ENCODE data around the gene TBX18.

The TBX18 gene

DNA sequence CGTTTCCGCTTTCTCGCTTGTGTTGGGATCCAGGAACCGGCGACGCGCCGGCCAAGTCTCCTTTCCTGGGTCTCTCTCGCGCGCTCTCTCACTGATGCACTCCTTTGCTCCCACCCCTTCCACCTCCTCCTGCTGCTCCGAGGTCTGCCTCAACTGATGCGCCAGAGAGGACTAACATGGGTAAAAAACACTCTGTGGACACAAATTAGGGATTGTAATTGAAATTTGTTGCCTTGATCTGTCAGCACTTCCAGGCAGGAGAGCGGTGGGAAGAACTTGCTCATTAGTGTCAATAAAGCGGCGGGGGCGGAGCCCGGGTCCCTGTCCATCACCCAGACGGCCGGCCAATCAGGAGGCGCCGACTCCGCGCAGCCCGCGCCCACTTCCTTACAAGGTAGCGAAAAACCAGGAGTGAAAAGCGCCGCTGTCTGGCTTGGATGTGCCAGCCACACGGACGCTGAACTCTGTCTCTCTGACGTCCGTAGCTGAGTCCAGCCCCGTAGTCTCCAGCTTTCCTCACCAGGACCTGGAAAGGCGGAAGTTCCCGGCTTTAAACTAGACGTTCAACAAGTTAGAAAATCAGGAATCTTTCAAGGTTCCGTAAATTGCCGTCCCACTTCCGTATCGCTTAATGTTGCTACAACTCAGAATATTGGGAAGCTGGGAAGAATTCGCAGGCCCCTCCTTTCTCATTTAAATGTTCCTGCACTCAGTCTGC, at the start of gene TBX18:
TBX18 (minus strand) TSS at position 267 of the 718 bp plus-strand sequence. CDS start 417 bp downstream, outside the sequence.
- DNase-seq (ENCODE audit: low read depth) = no peak

DNA sequence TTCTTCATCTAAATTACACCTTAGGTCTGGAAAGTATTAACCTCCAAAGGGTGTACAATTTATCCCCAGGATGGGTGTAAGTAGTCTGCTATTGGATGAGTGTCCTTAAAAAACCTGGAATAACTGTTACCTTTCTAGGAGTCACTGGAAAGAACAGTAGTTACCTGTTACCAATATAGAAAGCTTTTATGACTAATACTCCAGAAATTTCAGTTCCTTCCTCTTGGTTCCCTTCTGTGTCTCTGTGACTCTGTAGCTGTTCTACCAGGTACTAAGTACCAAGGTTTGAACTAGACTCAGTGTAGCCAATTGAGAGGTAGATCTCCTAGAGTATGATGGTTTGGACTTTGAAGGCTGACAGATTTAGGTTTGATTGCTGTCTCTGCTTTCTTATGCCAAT, 47.0 kb upstream of the TBX18 start:
- no peak for DNase-seq (ENCODE audit: low read depth)

DNA sequence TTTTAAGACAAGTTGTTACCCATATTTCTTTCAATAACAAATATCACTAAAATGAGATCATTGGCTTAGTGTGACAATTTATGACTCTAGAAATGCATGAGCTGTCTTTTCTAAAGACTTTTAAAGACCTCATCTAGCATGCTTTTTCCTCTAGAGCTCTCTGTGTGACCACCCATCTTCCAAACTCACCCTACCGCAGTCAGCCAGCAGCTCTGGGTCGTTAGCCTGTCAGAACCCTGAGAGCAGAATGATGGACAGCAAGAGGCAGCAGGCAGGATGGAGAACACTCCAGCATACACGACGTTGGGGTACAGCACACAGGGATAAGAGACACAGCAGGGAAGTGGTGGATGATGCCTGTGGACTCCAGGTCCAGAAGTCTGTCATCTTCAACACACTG, 45.1 kb upstream of the TBX18 start:
- no peak for DNase-seq (ENCODE audit: low read depth)

DNA sequence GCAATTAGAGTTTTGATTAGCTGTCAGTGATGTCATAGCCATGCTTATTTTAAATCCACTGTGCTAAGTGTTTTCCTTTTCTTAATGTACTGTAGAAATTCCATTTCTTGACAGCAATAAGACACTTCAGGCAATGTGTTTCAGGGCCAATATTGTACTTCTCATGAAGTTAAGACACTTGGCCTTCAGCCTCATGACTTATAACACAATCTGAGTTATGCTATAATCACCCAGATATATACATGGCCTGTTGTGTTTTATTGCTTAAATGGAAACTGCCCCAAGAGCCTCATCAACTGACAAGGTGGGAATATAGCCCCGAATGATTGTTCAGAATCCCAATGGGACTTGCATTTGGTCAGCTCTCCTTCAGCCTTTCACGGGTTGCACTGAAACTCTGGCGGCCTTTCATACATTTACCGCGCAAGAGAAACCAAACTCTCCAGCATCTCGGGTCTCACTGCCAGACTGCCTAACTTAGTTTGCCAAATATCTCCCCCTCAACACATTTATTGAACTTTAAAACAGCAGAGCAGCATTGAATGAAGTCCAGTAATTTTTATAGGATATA, 44.2 kb upstream of the TBX18 start:
- DNase-seq (ENCODE audit: low read depth) = no peak

DNA sequence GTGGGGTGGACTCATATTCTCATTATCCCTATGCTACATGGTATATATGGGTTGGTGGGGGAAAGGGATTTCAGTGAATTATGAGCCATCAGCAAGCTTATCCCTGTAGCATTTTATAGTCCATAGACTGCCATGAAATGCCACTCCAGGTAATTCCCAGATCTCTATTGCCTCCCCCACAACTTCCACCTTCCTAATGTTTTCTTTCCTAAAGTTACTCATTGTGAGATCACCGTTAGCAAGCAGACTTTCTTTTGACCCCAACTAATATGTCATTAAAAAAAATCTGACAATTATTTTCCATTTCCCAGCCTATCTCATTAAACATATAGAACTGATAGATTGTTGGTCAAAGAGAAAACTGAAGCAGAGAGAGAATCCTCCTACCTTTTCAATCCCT, 40.7 kb upstream of the TBX18 start:
- no peak for DNase-seq (ENCODE audit: low read depth)

DNA sequence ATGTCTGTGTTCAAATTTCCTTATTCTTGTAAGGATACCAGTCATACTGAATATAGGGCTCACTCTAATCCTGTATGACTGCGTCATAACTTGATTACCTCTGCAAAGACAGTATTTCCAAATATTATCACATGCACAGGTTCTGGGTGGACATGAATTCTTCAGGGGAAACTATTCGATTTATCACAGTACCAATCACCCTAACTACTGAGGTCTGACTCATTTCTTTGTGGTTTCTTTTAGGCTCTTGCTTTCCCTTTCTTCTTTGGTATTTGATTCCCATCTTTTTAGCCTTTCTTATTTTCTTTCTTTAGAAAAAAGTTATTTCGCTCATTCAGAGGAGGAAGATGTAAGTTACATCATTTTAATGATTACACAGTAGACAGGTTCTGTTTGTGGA, 40.3 kb upstream of the TBX18 start:
- DNase-seq (ENCODE audit: low read depth) = no peak

DNA sequence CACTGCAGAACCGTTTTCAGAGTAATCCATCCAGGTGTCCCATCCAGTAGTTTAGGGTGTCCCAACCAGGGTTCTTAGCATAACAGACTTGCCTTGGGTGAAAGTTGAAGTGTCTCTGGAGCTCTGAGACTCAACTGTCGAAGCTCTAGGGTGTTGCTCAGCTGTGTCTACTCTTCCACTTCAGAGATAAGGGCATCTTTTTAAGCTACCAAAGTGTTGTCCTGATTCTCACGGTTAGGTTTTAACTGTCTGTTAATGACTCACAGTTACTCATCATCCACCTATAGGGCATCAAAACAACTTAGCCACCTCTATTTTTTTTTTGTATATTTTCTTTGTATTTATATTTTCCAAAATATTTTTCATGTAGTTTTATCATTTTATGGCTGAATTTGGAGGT, 36.9 kb upstream of the TBX18 start:
- DNase-seq (ENCODE audit: low read depth) = no peak

DNA sequence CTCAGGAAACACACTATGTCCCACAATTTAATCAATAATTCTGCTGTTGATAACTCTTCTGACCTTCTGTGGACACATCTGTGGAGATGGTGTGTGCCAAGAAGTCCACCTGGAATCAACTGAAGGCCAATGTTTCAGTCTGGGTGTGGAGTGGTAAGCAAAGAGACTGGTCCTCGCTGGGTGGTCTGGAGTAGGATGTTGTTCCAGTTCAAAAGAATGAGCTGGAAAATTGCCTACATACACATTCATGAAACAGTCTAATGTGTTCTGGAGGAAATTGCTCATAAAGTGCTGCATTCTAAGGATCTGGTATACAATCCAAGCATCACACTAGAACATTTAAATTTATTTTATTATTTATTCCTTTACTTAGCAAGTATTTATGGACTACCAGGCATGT, 33.9 kb upstream of the TBX18 start:
- DNase-seq (ENCODE audit: low read depth) = no peak

DNA sequence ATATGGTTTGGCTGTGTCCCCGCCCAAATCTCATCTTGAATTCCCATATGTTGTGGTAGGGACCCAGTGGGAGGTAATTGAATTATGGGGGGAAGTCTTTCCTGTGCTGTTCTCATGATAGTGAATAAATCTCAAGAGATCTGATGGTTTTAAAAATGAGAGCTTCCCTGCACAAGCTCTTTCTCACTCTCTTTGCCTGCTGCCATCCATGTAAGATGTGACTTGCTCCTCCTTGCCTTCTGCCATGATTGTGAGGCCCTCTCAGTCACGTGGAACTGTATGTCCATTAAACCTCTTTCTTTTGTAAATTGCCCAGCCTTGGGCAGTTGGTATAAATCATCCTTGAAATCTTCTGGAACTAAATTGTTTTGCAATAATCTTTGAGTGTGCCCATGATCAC, 31.9 kb upstream of the TBX18 start:
- no peak for DNase-seq (ENCODE audit: low read depth)

DNA sequence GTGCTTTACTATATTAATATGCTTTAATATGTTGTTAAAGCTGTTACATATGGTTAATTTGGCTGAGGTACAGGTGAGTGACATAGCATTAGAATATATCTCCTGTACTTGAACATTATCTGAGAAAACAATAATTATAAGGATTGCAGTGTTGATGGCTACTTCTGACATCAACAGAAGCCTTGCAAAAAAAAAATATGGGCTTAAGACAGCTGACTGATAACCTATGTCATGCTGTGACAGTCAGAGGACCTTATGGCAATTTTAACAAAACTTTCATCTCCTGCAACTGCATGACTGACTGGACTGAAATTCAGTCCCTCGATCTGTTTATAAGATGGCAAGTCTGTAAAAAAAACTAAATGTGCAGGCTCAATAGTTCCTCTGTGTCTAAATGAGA, 27.5 kb upstream of the TBX18 start:
- DNase-seq (ENCODE audit: low read depth) = no peak

DNA sequence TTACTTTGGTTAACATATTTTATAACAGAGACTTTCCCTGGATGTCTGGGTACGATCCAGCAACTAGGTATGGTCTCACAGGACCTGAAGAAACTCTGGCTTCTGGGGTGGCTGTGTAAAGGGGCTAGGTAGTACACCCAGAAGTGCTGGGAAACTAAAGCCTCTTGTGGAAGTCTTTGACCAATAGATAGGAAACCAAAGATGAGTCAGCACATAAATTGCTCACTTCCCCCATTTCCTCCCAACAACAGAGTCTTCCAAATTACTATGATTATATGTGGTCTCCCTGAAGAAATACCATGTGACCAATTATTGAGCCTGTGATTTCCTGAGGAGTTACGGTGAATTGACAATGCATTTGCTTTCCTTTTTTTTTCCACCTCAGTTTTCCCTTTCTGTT, 26.8 kb upstream of the TBX18 start:
- no peak for DNase-seq (ENCODE audit: low read depth)

DNA sequence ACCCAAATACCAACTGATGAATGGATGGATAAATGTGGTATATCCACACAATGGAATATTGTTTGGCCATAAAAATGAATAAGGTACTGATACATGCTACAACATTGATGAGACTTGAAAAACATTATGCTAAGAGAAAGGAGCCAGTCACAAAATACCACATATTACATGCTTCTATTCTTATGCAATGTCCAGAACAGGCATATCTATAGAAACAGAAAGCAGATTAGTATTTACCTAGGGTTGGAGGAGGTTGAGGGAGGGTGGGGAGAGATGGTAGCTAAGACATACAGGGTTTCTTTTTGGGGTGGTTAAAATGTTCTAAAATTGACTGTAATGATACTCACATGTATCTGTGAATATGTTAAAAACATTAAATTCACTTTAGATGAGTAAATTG, 24.8 kb upstream of the TBX18 start:
- no peak for DNase-seq (ENCODE audit: low read depth)

DNA sequence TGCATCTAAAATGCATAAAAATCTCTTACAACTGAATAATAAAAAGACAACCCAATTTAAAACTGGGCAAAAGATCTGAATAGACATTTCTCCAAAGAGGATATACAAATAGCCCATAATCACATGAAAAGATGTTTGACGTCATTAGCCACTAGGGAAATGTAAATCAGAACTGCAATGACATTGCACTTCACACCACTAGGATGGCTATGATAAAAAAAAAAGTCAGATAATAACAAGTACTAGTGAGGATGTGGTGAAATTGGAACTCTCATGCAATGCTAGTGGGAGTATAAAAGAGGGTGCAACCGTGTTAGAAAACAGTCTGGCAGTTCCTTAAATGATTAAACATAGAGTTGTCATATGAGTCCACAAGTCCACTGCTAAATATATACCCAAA, 24.3 kb upstream of the TBX18 start:
- DNase-seq (ENCODE audit: low read depth) = no peak

DNA sequence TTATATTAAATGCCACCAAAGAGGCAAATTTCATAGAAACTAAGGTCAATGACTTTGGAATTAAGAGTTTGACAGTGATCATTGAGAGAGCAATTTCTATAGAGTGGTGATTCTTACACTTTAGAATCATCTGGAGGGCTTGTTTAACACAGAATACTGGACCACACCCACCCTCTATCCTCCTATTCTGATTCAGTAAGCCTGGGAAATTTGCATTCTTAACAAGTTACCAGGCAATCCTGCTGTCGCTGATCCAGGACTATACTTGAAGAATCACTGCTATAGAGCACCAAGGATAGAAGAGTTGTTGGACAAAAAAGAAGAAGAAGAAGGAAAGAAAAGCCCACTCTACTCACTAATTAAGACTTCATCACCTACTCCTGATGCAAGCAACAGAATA, 21.3 kb upstream of the TBX18 start:
- DNase-seq (ENCODE audit: low read depth) = no peak

DNA sequence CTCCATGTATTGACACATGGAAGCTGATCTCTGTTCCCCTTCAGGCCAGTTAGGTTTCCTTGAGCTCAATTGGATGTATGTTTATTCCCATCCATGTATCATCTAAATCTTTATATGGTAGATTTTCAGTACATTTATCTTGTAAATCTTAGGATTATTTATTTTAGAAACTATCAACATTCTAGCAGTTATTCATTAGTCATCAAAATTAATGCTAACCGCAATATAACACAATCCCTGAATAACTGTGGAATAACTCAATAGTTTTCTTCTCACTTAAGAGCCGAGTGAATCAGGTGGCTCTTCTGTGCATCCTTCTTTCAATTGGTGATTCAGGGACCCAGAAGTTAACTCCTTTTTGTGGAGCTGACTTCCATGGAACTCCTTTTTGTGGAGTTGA, 15.5 kb upstream of the TBX18 start:
- DNase-seq (ENCODE audit: low read depth) = no peak

DNA sequence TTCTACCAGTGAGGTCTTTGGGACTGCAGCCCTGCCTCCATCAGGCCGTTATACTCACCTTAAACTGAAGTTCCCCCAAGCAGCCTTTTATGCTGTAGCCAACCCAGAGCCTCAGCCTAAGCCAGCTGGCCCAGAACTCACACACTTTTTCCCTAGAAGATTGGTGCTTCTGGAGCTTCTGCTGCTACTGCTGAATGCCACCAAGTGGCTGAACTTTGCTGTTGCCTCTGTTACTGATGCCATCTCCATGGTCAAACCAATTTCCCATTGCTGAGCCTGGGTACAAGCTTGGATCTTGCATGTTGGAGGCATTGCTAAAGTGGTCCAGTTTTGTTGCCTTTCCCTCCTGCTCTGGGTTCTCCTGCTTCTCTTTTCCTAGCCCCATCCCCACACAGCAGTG, 15.0 kb upstream of the TBX18 start:
- no peak for DNase-seq (ENCODE audit: low read depth)

DNA sequence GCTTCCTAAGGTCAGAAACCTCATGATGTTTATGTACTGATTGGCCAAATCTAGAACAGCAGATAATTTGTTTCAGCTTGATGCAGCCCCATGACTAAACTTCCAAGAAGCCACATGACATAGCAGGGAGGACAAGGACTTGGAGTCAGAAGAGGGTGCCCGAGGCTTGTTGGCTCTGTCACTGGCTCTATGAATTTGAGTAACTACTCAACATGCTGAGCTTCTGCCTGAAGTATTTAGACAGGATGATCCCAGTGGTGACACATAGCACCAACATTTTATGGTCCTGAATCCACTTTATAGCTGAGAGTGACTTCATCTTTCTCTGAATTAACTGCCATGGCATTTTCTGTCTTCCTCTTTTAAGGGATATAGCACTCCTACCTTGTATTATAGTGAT, 13.5 kb upstream of the TBX18 start:
- no peak for DNase-seq (ENCODE audit: low read depth)

DNA sequence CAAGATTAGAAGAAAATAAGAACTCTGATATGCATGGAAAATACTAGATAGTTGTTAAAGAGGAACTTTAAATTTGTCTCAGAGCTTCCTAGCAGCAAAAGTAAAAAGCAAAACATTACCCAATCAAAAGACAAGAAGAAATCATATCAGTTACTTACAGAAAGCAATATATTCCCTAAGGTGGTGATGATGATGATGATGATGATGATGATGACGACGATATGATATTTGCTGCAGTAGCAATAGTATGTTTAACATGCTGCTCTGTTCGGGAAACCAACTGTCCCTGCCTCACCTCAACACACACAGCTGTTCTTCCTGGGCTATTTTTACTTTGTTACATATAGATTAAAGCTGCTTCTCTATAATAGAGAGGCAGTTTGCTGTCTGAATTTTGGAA, 12.0 kb upstream of the TBX18 start:
- DNase-seq (ENCODE audit: low read depth) = no peak

DNA sequence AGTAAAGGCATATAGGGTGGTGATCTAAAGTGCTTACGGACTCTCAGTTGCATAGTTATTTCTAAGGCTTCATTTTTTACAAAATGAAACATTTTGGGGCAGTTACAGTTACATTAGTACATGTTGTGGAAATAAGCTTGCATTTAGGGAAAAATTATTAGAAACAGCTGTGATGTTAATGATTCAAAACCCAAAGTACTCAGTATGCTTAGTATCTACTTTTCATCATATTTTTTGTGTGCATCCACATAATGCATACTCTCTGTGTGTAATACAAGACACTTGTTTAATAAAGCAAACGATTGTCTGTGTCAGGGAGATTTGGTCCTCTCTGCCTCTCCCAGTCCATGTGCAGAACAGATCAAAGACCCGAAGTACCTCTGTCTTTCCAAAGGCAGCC, 11.4 kb upstream of the TBX18 start:
- DNase-seq (ENCODE audit: low read depth) = no peak

DNA sequence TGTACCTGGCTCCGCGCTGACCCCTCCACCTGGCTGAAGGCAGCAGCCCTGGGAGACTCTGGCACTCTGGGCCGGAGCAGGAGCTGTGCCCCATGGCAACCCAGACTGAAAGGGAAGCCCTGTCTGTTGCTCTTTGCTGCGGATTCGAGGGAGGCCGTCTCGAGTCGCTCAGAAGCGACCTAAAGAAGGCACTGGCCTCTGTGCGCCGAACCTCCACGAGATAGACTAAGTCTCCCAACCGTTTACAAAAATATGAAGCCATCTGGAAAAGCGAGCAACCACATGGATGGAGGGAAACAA, 10.5 kb upstream of the TBX18 start:
- DNase-seq (ENCODE audit: low read depth) = no peak

DNA sequence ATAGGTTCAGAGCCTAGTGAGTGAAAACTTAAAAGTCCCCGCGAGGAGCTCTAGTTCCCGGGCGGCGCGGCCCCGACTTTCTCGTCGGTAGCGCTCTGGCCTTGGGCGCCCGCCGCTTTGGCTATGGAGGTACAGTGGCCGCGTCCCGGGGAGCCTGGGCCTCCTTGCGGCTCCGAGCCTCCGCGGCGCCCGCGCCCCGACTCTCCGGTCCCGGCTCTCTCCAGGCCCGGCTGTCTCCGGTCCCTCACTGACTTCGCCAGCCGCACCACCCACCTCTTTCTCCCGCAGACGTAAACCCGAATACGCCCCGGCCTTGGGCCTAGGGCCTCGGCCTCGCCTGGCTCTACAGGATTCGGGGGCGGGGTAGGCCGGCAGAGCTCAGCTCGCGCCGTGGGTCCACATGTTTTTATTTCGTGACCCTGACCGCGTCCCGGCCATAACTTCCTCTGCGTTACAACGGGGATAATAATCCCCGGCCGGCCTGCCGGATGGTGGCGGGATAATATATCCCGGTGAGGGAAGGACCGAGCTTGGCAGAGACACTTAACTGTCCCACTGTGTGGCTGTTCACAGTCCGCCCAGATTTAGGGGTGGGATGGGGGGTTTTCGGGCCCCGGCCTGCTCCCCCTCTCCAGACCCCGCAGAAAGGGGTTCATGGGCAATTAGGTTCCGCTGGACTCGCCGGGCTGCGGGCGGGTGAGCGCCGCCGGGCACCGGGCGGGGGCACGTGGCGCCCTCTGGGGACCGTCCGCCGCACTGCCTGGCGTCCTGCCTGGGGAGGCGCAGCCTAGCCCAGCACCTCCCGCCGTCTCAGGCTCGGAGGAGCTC, 10.0 kb upstream of the TBX18 start:
- no peak for DNase-seq (ENCODE audit: low read depth)

DNA sequence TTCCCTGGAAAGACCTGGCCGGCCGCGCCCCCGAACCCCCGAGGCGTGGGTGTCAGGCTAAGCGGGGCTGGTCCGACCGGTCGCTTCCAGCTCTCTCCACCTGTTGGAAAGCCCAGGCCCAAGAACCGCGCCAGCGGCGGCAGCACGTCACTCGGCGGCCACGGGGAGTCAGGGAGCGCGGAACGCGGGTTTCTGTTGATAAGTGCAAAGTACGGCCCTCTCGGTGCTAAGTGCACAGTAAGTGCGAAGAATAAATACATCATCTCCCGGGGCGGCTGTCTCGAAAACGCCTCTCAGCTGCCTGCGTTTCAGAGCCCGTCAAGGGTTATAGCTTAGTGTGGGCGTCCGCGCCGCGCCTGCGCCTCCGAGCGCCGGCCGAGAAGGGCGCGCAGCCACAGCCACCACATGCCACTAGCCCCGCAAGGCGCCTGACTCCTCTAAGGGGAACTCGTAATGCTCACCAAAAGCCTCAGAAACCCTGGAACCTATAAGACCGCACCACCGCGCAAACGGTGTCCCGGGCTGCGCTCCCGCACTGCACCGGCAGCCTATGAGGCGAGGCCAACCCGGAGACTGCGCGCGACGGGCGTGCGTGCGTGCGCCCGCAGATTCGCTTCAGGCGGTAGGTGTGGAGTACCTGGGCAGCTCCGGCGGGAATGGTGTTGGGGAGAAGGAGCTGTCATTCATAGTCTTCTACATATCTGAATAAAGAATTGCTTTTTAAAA, 9.2 kb upstream of the TBX18 start:
- no peak for DNase-seq (ENCODE audit: low read depth)

DNA sequence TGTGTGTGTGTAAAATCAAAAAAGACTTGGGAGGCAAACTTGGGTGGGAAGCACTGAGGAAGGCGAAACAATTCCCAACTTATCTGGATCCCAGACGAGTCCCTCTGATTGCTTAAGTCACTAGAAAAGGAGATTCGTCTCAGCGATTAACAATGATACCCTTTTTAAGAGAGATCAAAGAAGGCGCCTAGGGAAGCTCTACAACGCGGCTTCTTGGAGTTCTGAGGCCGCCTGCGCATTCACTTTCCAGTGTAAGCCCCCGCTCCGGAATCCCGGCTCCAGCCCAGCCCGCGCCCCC, 8.7 kb upstream of the TBX18 start:
- DNase-seq (ENCODE audit: low read depth) = no peak
